Measurements from ENCODE around the gene CLCA4.

Gene CLCA4

DNA sequence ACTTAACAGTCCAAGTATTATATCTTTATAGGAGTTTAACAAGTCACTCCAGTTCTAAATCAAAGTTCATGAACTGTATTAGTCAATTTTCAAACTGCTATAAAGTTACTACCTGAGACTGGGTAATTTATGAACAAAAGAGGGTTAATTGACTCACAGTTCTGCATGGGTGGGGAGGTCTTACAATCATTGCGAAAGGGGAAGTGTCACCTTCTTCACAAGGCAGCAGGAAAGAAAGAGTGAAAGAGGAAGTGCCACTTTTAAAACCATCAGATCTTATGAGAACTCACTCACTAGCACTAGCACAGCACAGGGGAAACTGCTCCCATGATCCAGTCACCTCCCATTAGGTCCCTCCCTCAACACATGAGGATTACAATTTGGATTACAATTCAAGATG lies 70.0 kb downstream of the CLCA4 start:
- DNase-seq (ENCODE audit: low read depth): no peak

DNA sequence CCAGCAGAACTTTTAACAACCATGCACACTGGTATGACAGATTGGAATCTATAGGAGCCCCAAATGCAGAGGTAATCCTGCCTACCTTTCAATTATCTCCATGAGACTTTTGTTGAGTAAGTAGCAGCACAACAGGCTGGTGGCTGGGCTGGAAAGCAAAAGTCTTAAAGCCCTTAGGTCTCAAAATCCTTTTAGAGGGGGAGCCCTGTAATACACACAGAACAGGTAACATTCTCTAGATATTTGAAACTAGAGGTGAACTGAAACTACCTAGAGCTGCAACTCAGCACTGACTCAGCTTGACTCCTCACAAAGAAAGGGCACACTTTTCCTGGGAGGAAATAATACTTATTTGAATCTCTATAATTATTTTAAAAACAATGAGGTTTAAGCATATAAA lies 71.5 kb downstream of the CLCA4 start:
- no peak for DNase-seq (ENCODE audit: low read depth)

DNA sequence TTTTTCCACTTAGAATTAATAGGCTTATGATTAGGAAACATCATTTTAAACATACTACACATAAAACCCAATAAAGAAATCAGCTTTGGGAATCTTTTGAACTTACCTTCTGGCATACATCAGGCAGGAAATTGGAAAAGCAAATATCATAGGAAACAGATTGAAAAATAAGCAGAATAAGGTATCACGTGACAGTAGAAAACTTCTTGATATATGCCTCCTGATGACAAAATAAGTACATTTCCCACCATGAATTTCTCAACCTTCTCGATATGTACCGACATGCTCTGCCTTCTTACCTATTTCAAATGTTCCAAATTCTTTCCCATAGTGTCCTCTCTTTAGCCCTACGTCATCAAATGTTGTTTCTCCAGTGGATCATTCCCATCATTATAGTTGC lies 72.4 kb downstream of the CLCA4 start:
- DNase-seq (ENCODE audit: low read depth): no peak

DNA sequence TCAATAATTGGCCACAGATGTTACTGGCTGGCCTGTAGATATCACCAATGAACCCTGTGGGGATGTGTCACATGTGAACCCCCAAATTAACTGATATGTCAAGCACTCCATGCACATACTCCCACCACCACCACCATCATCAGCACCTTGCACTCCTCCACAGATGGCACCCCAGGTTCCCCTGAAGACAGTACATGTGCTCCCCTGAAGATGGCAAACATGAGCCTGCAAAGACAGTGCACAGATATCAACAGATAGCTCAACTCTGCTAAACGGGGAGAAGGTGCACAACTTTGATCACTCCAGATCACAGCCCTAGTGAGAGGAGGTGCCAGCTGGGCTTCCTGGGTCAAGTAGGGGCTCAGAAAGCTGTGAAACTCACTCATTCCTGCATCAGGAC lies 74.4 kb downstream of the CLCA4 start:
- DNase-seq (ENCODE audit: low read depth): no peak
